IMR-90 (cell line): ENCODE measurements around the gene SCRN2. TPM values are rescaled to one million over a fixed set of nuclear protein-coding genes. Genes with fewer than 3 reads are reported as not detected.
A peak's percentile ranks its signal among the peaks of the same experiment; 100 is the strongest.

Source experiments
- ATAC-seq: fragments of 200-7000 bp; cut with Tn5 transposase; 2 replicates; pipeline ENCODE4 v1.9.1; 2020; ENCODE audit warnings: low read depth, mild to moderate bottlenecking, moderate library complexity
- BruUV-seq: library from RNA; stranded (reverse); fragments of 400-500 nt; replicated peaks from 2 replicates; lab custom pipeline; 2021; lab: Mats Ljungman, UMichigan
- CTCF ChIA-PET: fragments of 300-600 bp; formaldehyde crosslinking; extraction: SDS; loops from one replicate; lab custom pipeline; 2021; ENCODE audit warnings: antibody characterized with exemption; lab: Yijun Ruan, JAX
- POLR2A ChIA-PET: fragments of 300-600 bp; sonication (Branson Sonifier 250); formaldehyde crosslinking; loops from one replicate; lab custom pipeline; 2022; ENCODE audit warnings: antibody characterized with exemption; ENCODE audit not compliant: unreplicated experiment; lab: Charles Lee
- DNase-seq: peaks from one replicate; pipeline ENCODE4 v3.0.0; 2013
- H2AFZ ChIP-seq: replicated peaks from 2 replicates; pipeline ENCODE3; 2013; ENCODE audit warnings: low read length, mild to moderate bottlenecking; ENCODE audit not compliant: poor library complexity
- H2AK5ac ChIP-seq: 2 replicates; pipeline ENCODE4 v1.6.1; 2013; ENCODE audit warnings: low read depth, low read length, inconsistent platforms
- H2AK9ac ChIP-seq: replicated peaks from 2 replicates; pipeline ENCODE3; 2013; ENCODE audit warnings: mild to moderate bottlenecking, low read depth, low read length, moderate library complexity; ENCODE audit not compliant: poor library complexity
- H2BK120ac ChIP-seq: 2 replicates; pipeline ENCODE4 v1.6.1; 2013; ENCODE audit warnings: low read depth, low read length, inconsistent platforms
- H2BK15ac ChIP-seq: 3 replicates; pipeline ENCODE4 v1.6.1; 2013; ENCODE audit warnings: low read depth, low read length, inconsistent platforms
- H2BK20ac ChIP-seq: 2 replicates; pipeline ENCODE4 v1.6.1; 2013; ENCODE audit warnings: low read depth, mild to moderate bottlenecking, inconsistent platforms, low read length, moderate library complexity
- H2BK5ac ChIP-seq: 2 replicates; pipeline ENCODE4 v1.6.1; 2013; ENCODE audit warnings: mild to moderate bottlenecking, low read depth, low read length, inconsistent platforms; ENCODE audit not compliant: poor library complexity, severe bottlenecking
- H3K14ac ChIP-seq: replicated peaks from 2 replicates; pipeline ENCODE4 v1.6.1; 2013; ENCODE audit warnings: low read depth, low read length, inconsistent platforms
- H3K18ac ChIP-seq: 2 replicates; pipeline ENCODE4 v1.6.1; 2013; ENCODE audit warnings: low read depth, low read length, control low read depth
- H3K23ac ChIP-seq: 2 replicates; pipeline ENCODE4 v1.6.1; 2013; ENCODE audit warnings: low read depth, low read length, inconsistent platforms
- H3K27ac ChIP-seq: 2 replicates; pipeline ENCODE4 v1.5.1; 2013; ENCODE audit warnings: mild to moderate bottlenecking, control low read depth, low read length; ENCODE audit not compliant: insufficient read depth
- H3K27me3 ChIP-seq: 2 replicates; pipeline ENCODE4 v1.6.1; 2013; ENCODE audit warnings: low read length; ENCODE audit not compliant: control insufficient read depth, insufficient read depth
- H3K36me3 ChIP-seq: 2 replicates; pipeline ENCODE4 v1.6.1; 2013; ENCODE audit warnings: low read length, mixed read lengths; ENCODE audit not compliant: control insufficient read depth, insufficient read depth
- H3K4ac ChIP-seq: 2 replicates; pipeline ENCODE4 v1.6.1; 2013; ENCODE audit warnings: low read depth, low read length, inconsistent platforms
- H3K4me1 ChIP-seq: 2 replicates; pipeline ENCODE4 v1.6.1; 2013; ENCODE audit warnings: low read length, mixed read lengths; ENCODE audit not compliant: control insufficient read depth, insufficient read depth
- H3K4me2 ChIP-seq: 2 replicates; pipeline ENCODE4 v1.6.1; 2013; ENCODE audit warnings: low read depth, mild to moderate bottlenecking, control low read depth, low read length, moderate library complexity
- H3K4me3 ChIP-seq: 2 replicates; pipeline ENCODE4 v1.5.1; 2013; ENCODE audit warnings: low read depth, mild to moderate bottlenecking, control low read depth, low read length, moderate library complexity; ENCODE audit not compliant: insufficient read depth
- H3K56ac ChIP-seq: 2 replicates; pipeline ENCODE4 v1.6.1; 2013; ENCODE audit warnings: low read length, inconsistent platforms; ENCODE audit not compliant: insufficient read depth; ENCODE audit errors: extremely low read depth
- H3K79me1 ChIP-seq, 2 experiments: 2 replicates each; pipeline ENCODE4 v1.6.1; 2013; ENCODE audit warnings: low read length in 2 of 2, inconsistent platforms in 1 of 2, low read depth in 1 of 2
- H3K9ac ChIP-seq: 2 replicates; pipeline ENCODE4 v1.6.1; 2013; ENCODE audit warnings: low read depth, low read length, control low read depth
- H3K9me1 ChIP-seq: 2 replicates; pipeline ENCODE4 v1.6.1; 2013; ENCODE audit warnings: low read length, inconsistent platforms; ENCODE audit not compliant: insufficient read depth
- H3K9me3 ChIP-seq: 2 replicates; pipeline ENCODE4 v1.6.1; 2013; ENCODE audit warnings: low read length; ENCODE audit not compliant: control insufficient read depth, insufficient read depth
- H4K20me1 ChIP-seq: 2 replicates; pipeline ENCODE4 v1.6.1; 2013; ENCODE audit warnings: low read length, inconsistent platforms; ENCODE audit not compliant: insufficient read depth
- H4K5ac ChIP-seq: 2 replicates; pipeline ENCODE4 v1.6.1; 2013; ENCODE audit warnings: mild to moderate bottlenecking, low read depth, low read length, control low read depth
- H4K8ac ChIP-seq, 2 experiments: 2 replicates each; pipeline ENCODE4 v1.6.1; 2013; ENCODE audit warnings: low read depth in 2 of 2, low read length in 2 of 2, control low read depth in 1 of 2, inconsistent platforms in 1 of 2
- H4K91ac ChIP-seq: 2 replicates; pipeline ENCODE4 v1.6.1; 2013; ENCODE audit warnings: low read depth, low read length, inconsistent platforms; ENCODE audit not compliant: insufficient read depth
- BHLHE40 ChIP-seq: fragments of 150-350 bp; IDR thresholded peaks from 2 replicates; pipeline ENCODE4 v1.6.1; 2016; ENCODE audit warnings: mild to moderate bottlenecking, low read depth, low read length
- CEBPB ChIP-seq: IDR thresholded peaks from 2 replicates; pipeline ENCODE4 v1.6.1; 2012; ENCODE audit warnings: low read depth, low read length, improper control_type of control experiment
- CHD1 ChIP-seq: IDR thresholded peaks from 2 replicates; pipeline ENCODE4 v1.6.1; 2012; ENCODE audit warnings: low read depth, low read length, improper control_type of control experiment
- CTCF ChIP-seq: conservative IDR thresholded peaks from 2 replicates; pipeline ENCODE4 v1.5.1; 2012; ENCODE audit warnings: mild to moderate bottlenecking, low read depth, low read length, improper control_type of control experiment
- ELK1 ChIP-seq: fragments of 150-350 bp; IDR thresholded peaks from 2 replicates; pipeline ENCODE4 v1.6.1; 2016; ENCODE audit warnings: low read depth, mild to moderate bottlenecking, low read length, moderate library complexity, borderline replicate concordance
- FOS ChIP-seq: fragments of 150-350 bp; IDR thresholded peaks from 2 replicates; pipeline ENCODE4 v1.6.1; 2016; ENCODE audit warnings: low read depth, low read length
- MAFK ChIP-seq: IDR thresholded peaks from 2 replicates; pipeline ENCODE4 v1.6.1; 2012; ENCODE audit warnings: low read depth, low read length, improper control_type of control experiment
- MAZ ChIP-seq: IDR thresholded peaks from 2 replicates; pipeline ENCODE4 v1.6.1; 2012; ENCODE audit warnings: low read depth, mild to moderate bottlenecking, low read length, improper control_type of control experiment, moderate library complexity, borderline replicate concordance
- MXI1 ChIP-seq: IDR thresholded peaks from 2 replicates; pipeline ENCODE4 v1.6.1; 2012; ENCODE audit warnings: low read depth, mild to moderate bottlenecking, low read length, moderate library complexity, borderline replicate concordance
- NFE2L2 ChIP-seq: fragments of 150-350 bp; IDR thresholded peaks from 2 replicates; pipeline ENCODE4 v1.6.1; 2016; ENCODE audit warnings: low read depth, mild to moderate bottlenecking, low read length
- POLR2A ChIP-seq: IDR thresholded peaks from 2 replicates; pipeline ENCODE4 v1.6.1; 2012; ENCODE audit warnings: mild to moderate bottlenecking, low read depth, low read length
- RAD21 ChIP-seq: IDR thresholded peaks from 2 replicates; pipeline ENCODE4 v1.6.1; 2012; ENCODE audit warnings: low read length, improper control_type of control experiment
- RCOR1 ChIP-seq: IDR thresholded peaks from 2 replicates; pipeline ENCODE4 v1.6.1; 2012; ENCODE audit warnings: mild to moderate bottlenecking, low read length, improper control_type of control experiment; ENCODE audit not compliant: insufficient replicate concordance
- RFX5 ChIP-seq: IDR thresholded peaks from 2 replicates; pipeline ENCODE4 v1.8.0; 2012; ENCODE audit warnings: low read depth, mild to moderate bottlenecking, low read length, moderate library complexity
- SMC3 ChIP-seq: fragments of 150-350 bp; IDR thresholded peaks from 2 replicates; pipeline ENCODE4 v1.6.1; 2016; ENCODE audit warnings: low read depth, mild to moderate bottlenecking, antibody characterized with exemption, low read length, moderate library complexity
- WGBS, 2 experiments: methylation state at CpG; one replicate each; pipeline versions ENCODE4 v1.1.5 to v1.1.7; 2013; ENCODE audit warnings: missing lambda C conversion rate in 2 of 2; ENCODE audit not compliant: insufficient read length in 1 of 2; ENCODE audit errors: extremely low coverage in 2 of 2; 5-methylcytosine and 5-hydroxymethylcytosine counted together
- dilution Hi-C: fragments of 300-500 bp; cut with HindIII; formaldehyde crosslinking; loops from one replicate; pipeline ENCODE4 v1.14.3; 2018; ENCODE audit warnings: low sequenced_read_pairs; ENCODE audit not compliant: unreplicated experiment
- in situ Hi-C: fragments of 300-500 bp; cut with MboI; formaldehyde crosslinking; loops from 3 replicates; pipeline ENCODE4 v1.14.3; 2019; ENCODE audit warnings: low sequenced_read_pairs, inconsistent platforms, mixed read lengths
- intact Hi-C: fragments of 100-400 bp; cut with micrococcal nuclease; formaldehyde crosslinking; loops from 2 replicates; pipeline ENCODE4 v1.10.0; 2022
- polyA plus RNA-seq, 3 experiments: library from polyadenylated mRNA; depleted of rRNA; stranded (reverse); fragments of >200 nt; gene quantifications; 2 replicates each; pipeline ENCODE4 v1.2.3, GENCODE V29; 2012; ENCODE audit warnings: low replicate concordance in 1 of 3
- total RNA-seq: library from RNA; depleted of rRNA; stranded (reverse); fragments of >200 nt; gene quantifications from 2 replicates; pipeline ENCODE4 v1.2.3, GENCODE V29; 2012
- TF ChIP-seq, protein P1 (sequence below): fragments of 150-350 bp; IDR thresholded peaks from 2 replicates; pipeline ENCODE4 v1.6.1; 2017; ENCODE audit warnings: mild to moderate bottlenecking, antibody characterized with exemption, low read length, low read depth

The SCRN2 gene
- total and polyA plus RNA-seq, 2 of the 4 experiments (the other 2 are of a cell fraction): 17.2 to 31.0 TPM

- H3K4me2 ChIP-seq: no peak overlapping the region
- POLR2A ChIA-PET: no interaction called here
Measured at GRCh38 chr17:47846716-47847340, 5.8 kb upstream of the SCRN2 start.

More at GRCh38 chr17:47846716-47847340, 5.8 kb upstream of the SCRN2 start:
- Histone ChIP-seq H3K36me3 (no peaks in the 10 kb centered on the region), H3K9ac (no peak overlapping the region), H4K5ac (no peak overlapping the region), H2AK9ac (peak overlapping the region; percentile 73), H3K27ac (no peak overlapping the region), H2AFZ (peak overlapping the region; percentile 46), H3K4me1 (no peaks in the 10 kb centered on the region), H4K91ac (no peak overlapping the region), H3K4ac (no peak overlapping the region), H3K23ac (no peak overlapping the region), H3K9me3 (no peaks in the 10 kb centered on the region), H2BK120ac (no peak overlapping the region), H2BK20ac (no peak overlapping the region), H4K20me1 (no peaks in the 10 kb centered on the region), H2BK15ac (no peak overlapping the region), H3K14ac (no peak overlapping the region), H3K18ac (no peak overlapping the region), H4K8ac (no peak overlapping the region), H3K79me1 (no peaks in the 10 kb centered on the region), H3K9me1 (no peaks in the 10 kb centered on the region), H2AK5ac (no peak overlapping the region), H3K56ac (no peak overlapping the region), H3K27me3 (peaks cover 60% of the 10 kb centered on the region), H2BK5ac (no peak overlapping the region), H3K4me3 (no peak overlapping the region)
- ATAC-seq: no peak
- CTCF ChIA-PET: interaction anchor here (0.7 to 1.2 kb wide), 3 partner anchors 38 to 44 kb away, joined by 3 read pairs; no protein-coding TSS in a partner anchor
- no TSS peak for BruUV-seq
- intact Hi-C loops (no loop called here), dilution Hi-C loops (no loop called here), in situ Hi-C loops (no loop called here)
- 4% methylated on average over 5 of the region's 31 CpGs; no CpG with 5 or more reads in 1 of the 2 experiments for WGBS, 2 experiments
- no peak for DNase-seq
- no peak for TF ChIP-seq MXI1
- TF ChIP-seq RAD21: no peak
- TF ChIP-seq, protein P1, sequence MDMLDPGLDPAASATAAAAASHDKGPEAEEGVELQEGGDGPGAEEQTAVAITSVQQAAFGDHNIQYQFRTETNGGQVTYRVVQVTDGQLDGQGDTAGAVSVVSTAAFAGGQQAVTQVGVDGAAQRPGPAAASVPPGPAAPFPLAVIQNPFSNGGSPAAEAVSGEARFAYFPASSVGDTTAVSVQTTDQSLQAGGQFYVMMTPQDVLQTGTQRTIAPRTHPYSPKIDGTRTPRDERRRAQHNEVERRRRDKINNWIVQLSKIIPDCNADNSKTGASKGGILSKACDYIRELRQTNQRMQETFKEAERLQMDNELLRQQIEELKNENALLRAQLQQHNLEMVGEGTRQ: no peak
- TF ChIP-seq MAZ: no peak
- no peak for TF ChIP-seq POLR2A
- TF ChIP-seq CHD1: no peak
- TF ChIP-seq BHLHE40: no peak
- no peak for TF ChIP-seq SMC3
- TF ChIP-seq ELK1: no peak
- TF ChIP-seq MAFK: no peak
- no peak for TF ChIP-seq RCOR1
- TF ChIP-seq CEBPB: no peak
- no peak for TF ChIP-seq CTCF
- TF ChIP-seq RFX5: no peak
- TF ChIP-seq NFE2L2: no peak
- no peak for TF ChIP-seq FOS
